Measurements from ENCODE around the gene ARPP21.

DNA sequence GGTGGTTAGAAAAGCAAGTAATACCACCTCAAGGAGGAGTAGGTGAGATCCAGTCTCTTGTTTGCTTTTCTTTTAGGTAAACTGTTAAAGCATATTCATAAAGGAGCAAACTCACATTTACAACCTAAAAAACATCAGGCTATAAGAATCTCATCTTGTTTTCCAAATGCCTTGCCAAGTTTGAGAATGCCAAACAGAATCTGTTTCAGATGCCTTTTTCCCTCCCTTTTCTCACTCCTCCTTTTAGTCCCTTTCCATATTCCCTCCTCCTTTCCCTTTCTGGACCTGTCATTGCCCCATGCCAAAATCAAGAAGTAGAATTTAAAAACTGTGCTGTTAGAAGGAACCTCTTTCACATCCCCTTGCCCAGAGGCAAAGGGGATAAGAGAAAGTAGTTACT is 140.3 kb downstream of the ARPP21 start:
- TF ChIP-seq, protein P1, sequence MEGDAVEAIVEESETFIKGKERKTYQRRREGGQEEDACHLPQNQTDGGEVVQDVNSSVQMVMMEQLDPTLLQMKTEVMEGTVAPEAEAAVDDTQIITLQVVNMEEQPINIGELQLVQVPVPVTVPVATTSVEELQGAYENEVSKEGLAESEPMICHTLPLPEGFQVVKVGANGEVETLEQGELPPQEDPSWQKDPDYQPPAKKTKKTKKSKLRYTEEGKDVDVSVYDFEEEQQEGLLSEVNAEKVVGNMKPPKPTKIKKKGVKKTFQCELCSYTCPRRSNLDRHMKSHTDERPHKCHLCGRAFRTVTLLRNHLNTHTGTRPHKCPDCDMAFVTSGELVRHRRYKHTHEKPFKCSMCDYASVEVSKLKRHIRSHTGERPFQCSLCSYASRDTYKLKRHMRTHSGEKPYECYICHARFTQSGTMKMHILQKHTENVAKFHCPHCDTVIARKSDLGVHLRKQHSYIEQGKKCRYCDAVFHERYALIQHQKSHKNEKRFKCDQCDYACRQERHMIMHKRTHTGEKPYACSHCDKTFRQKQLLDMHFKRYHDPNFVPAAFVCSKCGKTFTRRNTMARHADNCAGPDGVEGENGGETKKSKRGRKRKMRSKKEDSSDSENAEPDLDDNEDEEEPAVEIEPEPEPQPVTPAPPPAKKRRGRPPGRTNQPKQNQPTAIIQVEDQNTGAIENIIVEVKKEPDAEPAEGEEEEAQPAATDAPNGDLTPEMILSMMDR (conservative IDR thresholded peaks at IDR 0.05) = no peak
- no peak for TF ChIP-seq ZFX (IDR thresholded peaks at IDR 0.05)
